Mesodermal cell (in vitro differentiated cells): ENCODE data around the gene GAB3.
A peak's percentile ranks its signal among the peaks of the same experiment; 100 is the strongest.

Experiments used
- H3K27ac ChIP-seq: 2 replicates; pipeline ENCODE4 v1.7.0; 2013; ENCODE audit warnings: mild to moderate bottlenecking, low read depth, low read length, moderate library complexity; ENCODE audit not compliant: severe bottlenecking
- H3K36me3 ChIP-seq: 2 replicates; pipeline ENCODE4 v1.7.1; 2013; ENCODE audit warnings: mild to moderate bottlenecking, low read length, moderate library complexity; ENCODE audit not compliant: control insufficient read depth, insufficient read depth
- H3K4me1 ChIP-seq: one replicate; pipeline ENCODE4 v1.7.1; 2013; ENCODE audit warnings: mild to moderate bottlenecking, low read length; ENCODE audit not compliant: insufficient read depth, control insufficient read depth, poor library complexity, severe bottlenecking
- H3K4me3 ChIP-seq: 2 replicates; pipeline ENCODE4 v1.7.0; 2013; ENCODE audit warnings: low read length, control low read depth, mild to moderate bottlenecking; ENCODE audit not compliant: insufficient read depth, poor library complexity, severe bottlenecking; ENCODE audit errors: extremely low read depth
- H3K9me3 ChIP-seq: 2 replicates; pipeline ENCODE4 v1.7.1; 2013; ENCODE audit warnings: mild to moderate bottlenecking, low read length, moderate library complexity; ENCODE audit not compliant: control insufficient read depth
- WGBS, 2 experiments: methylation state at CpG; one replicate each; pipeline ENCODE4 v1.1.5; 2013; ENCODE audit warnings: missing lambda C conversion rate in 2 of 2; ENCODE audit not compliant: insufficient coverage in 2 of 2; 5-methylcytosine and 5-hydroxymethylcytosine counted together

The GAB3 gene

GRCh38 chrX:154731881-154732280 is 19.0 kb downstream of the GAB3 start:
- WGBS, 2 experiments: 98 to 100% methylated on average over 1 to 7 of the region's 7 CpGs
- peaks cover 25% of the 10 kb centered on the region for H3K4me1 ChIP-seq
- H3K27ac ChIP-seq: no peak overlapping the region
- no peak overlapping the region for H3K4me3 ChIP-seq
- H3K36me3 ChIP-seq: no peaks in the 10 kb centered on the region
- no peaks in the 10 kb centered on the region for H3K9me3 ChIP-seq

- Histone ChIP-seq H3K36me3 (no peaks in the 10 kb centered on the region), H3K27ac (no peak overlapping the region), H3K4me3 (no peak overlapping the region), H3K4me1 (peaks cover 25% of the 10 kb centered on the region), H3K9me3 (no peaks in the 10 kb centered on the region)
- 100% methylated on average over 1 of the region's 5 CpGs; no CpG with 5 or more reads in 1 of the 2 experiments for WGBS, 2 experiments
Observed at GRCh38 chrX:154731184-154731583, 19.7 kb downstream of the GAB3 start.

- Histone ChIP-seq H3K36me3 (no peaks in the 10 kb centered on the region), H3K4me3 (no peak overlapping the region), H3K9me3 (no peaks in the 10 kb centered on the region), H3K27ac (no peak overlapping the region), H3K4me1 (peaks cover 18% of the 10 kb centered on the region)
- 90 to 100% methylated on average over 1 to 2 of the region's 6 CpGs for WGBS, 2 experiments
Observed at GRCh38 chrX:154730253-154730891, 20.5 kb downstream of the GAB3 start.

GRCh38 chrX:154729439-154729838 is 21.4 kb downstream of the GAB3 start:
- Histone ChIP-seq H3K36me3 (no peaks in the 10 kb centered on the region), H3K9me3 (no peaks in the 10 kb centered on the region), H3K4me3 (no peak overlapping the region), H3K4me1 (peaks cover 15% of the 10 kb centered on the region), H3K27ac (no peak overlapping the region)
- WGBS, 2 experiments: 94 to 100% methylated on average over 2 to 3 of the region's 3 CpGs

GRCh38 chrX:154728431-154729190 is 22.3 kb downstream of the GAB3 start:
- Histone ChIP-seq H3K4me1 (peaks cover 7% of the 10 kb centered on the region), H3K36me3 (no peaks in the 10 kb centered on the region), H3K4me3 (no peak overlapping the region), H3K27ac (no peak overlapping the region), H3K9me3 (no peaks in the 10 kb centered on the region)
- 80% methylated on average over 1 of the region's 7 CpGs; no CpG with 5 or more reads in 1 of the 2 experiments for WGBS, 2 experiments

GRCh38 chrX:154727871-154728270 is 23.0 kb downstream of the GAB3 start:
- Histone ChIP-seq H3K27ac (peak overlapping the region; percentile 36), H3K36me3 (no peaks in the 10 kb centered on the region)
- 100% methylated on average over 1 of the region's 3 CpGs; no CpG with 5 or more reads in 1 of the 2 experiments for WGBS, 2 experiments

GRCh38 chrX:154727418-154727817 is 23.5 kb downstream of the GAB3 start:
- no peaks in the 10 kb centered on the region for H3K36me3 ChIP-seq

More at GRCh38 chrX:154727871-154728270, 23.0 kb downstream of the GAB3 start:
- peaks cover 5% of the 10 kb centered on the region for H3K4me1 ChIP-seq
- no peaks in the 10 kb centered on the region for H3K9me3 ChIP-seq
- no peak overlapping the region for H3K4me3 ChIP-seq

GRCh38 chrX:154724993-154725756 is 25.7 kb downstream of the GAB3 start:
- Histone ChIP-seq H3K4me3 (no peak overlapping the region), H3K36me3 (no peaks in the 10 kb centered on the region), H3K27ac (no peak overlapping the region), H3K9me3 (no peaks in the 10 kb centered on the region), H3K4me1 (no peaks in the 10 kb centered on the region)
- WGBS, 2 experiments: 100% methylated on average over 1 of the region's 2 CpGs; no CpG with 5 or more reads in 1 of the 2 experiments

More at GRCh38 chrX:154727418-154727817, 23.5 kb downstream of the GAB3 start:
- peaks cover 3% of the 10 kb centered on the region for H3K4me1 ChIP-seq
- H3K9me3 ChIP-seq: no peaks in the 10 kb centered on the region
- H3K4me3 ChIP-seq: no peak overlapping the region
- H3K27ac ChIP-seq: peak overlapping the region; percentile 36
- no CpG with 5 or more reads among the region's 1 CpG for WGBS, 2 experiments

GRCh38 chrX:154721155-154721554 is 29.7 kb downstream of the GAB3 start:
- 100% methylated on average over 1 of the region's 3 CpGs; no CpG with 5 or more reads in 1 of the 2 experiments for WGBS, 2 experiments
- peaks cover 18% of the 10 kb centered on the region for H3K4me1 ChIP-seq
- H3K36me3 ChIP-seq: no peaks in the 10 kb centered on the region
- H3K4me3 ChIP-seq: no peak overlapping the region
- no peaks in the 10 kb centered on the region for H3K9me3 ChIP-seq
- H3K27ac ChIP-seq: no peak overlapping the region

GRCh38 chrX:154720067-154720466 is 30.8 kb downstream of the GAB3 start:
- no peak overlapping the region for H3K4me3 ChIP-seq
- H3K9me3 ChIP-seq: no peaks in the 10 kb centered on the region
- peaks cover 18% of the 10 kb centered on the region for H3K4me1 ChIP-seq
- H3K36me3 ChIP-seq: no peaks in the 10 kb centered on the region
- H3K27ac ChIP-seq: no peak overlapping the region
- no CpG with 5 or more reads among the region's 4 CpGs for WGBS, 2 experiments
